Neural crest cell (in vitro differentiated cells): ENCODE data around the gene KLF6. TPM values are rescaled to one million over a fixed set of nuclear protein-coding genes. Genes with fewer than 3 reads are reported as not detected.

Experiments used
- DNase-seq: peaks from one replicate; pipeline ENCODE4 v3.0.0; 2021; ENCODE audit warnings: low read depth, mixed read lengths, low spot score
- H3K27ac Mint-ChIP-seq: one replicate; pipeline ENCODE4 v1.8.0; 2021; ENCODE audit warnings: mild to moderate bottlenecking, mixed read lengths; ENCODE audit not compliant: unreplicated experiment
- H3K27me3 Mint-ChIP-seq: 2 replicates; pipeline ENCODE4 v1.8.0; 2021; ENCODE audit warnings: low read depth, mild to moderate bottlenecking, mixed read lengths
- H3K36me3 Mint-ChIP-seq: 2 replicates; pipeline ENCODE4 v1.8.0; 2021; ENCODE audit warnings: low read depth, mild to moderate bottlenecking, mixed read lengths
- H3K4me1 Mint-ChIP-seq: 2 replicates; pipeline ENCODE4 v1.8.0; 2021; ENCODE audit warnings: mixed read lengths
- H3K4me3 Mint-ChIP-seq: one replicate; pipeline ENCODE4 v1.8.0; 2021; ENCODE audit warnings: mild to moderate bottlenecking, mixed read lengths
- H3K9me3 Mint-ChIP-seq: 2 replicates; pipeline ENCODE4 v1.8.0; 2021; ENCODE audit warnings: mixed read lengths
- CTCF ChIP-seq: fragments of 200-600 bp; sonication (generic); conservative IDR thresholded peaks from 2 replicates; pipeline ENCODE4 v1.5.0; 2021; ENCODE audit warnings: antibody characterized with exemption, mild to moderate bottlenecking
- total RNA-seq: library from RNA; stranded (reverse); gene quantifications from 2 replicates; pipeline ENCODE4 v1.2.1, GENCODE V29; 2021

The KLF6 gene
- total RNA-seq, 1 donor from 2014 or later, result 38.6 TPM

GRCh38 chr10:3774814-3775695 is 10.0 kb downstream of the KLF6 start:
- DNase-seq, result no peak
- Mint-ChIP-seq H3K27ac (no peak overlapping the region), H3K4me3 (peak overlapping the region; percentile 29)

GRCh38 chr10:3774018-3774813 is 10.8 kb downstream of the KLF6 start:
- TF ChIP-seq CTCF, result no peak
- Mint-ChIP-seq H3K27ac (no peak overlapping the region), H3K4me3 (no peak overlapping the region), H3K4me1 (peaks cover 18% of the 10 kb centered on the region), H3K9me3 (no peaks in the 10 kb centered on the region), H3K36me3 (peaks cover 32% of the 10 kb centered on the region), H3K27me3 (no peaks in the 10 kb centered on the region)
- DNase-seq, result no peak

More at GRCh38 chr10:3774814-3775695, 10.0 kb downstream of the KLF6 start:
- peaks cover 21% of the 10 kb centered on the region for H3K4me1 Mint-ChIP-seq
- peaks cover 35% of the 10 kb centered on the region for H3K36me3 Mint-ChIP-seq
- no peaks in the 10 kb centered on the region for H3K27me3 Mint-ChIP-seq
- H3K9me3 Mint-ChIP-seq, result no peaks in the 10 kb centered on the region
- TF ChIP-seq CTCF, result no peak

GRCh38 chr10:3773460-3774017 is 11.5 kb downstream of the KLF6 start:
- peaks cover 26% of the 10 kb centered on the region for H3K36me3 Mint-ChIP-seq
- no peaks in the 10 kb centered on the region for H3K9me3 Mint-ChIP-seq
- no peaks in the 10 kb centered on the region for H3K27me3 Mint-ChIP-seq
- DNase-seq, result no peak
- H3K27ac Mint-ChIP-seq, result no peak overlapping the region
- TF ChIP-seq CTCF, result no peak
- H3K4me1 Mint-ChIP-seq, result peaks cover 12% of the 10 kb centered on the region
- H3K4me3 Mint-ChIP-seq, result no peak overlapping the region

- Mint-ChIP-seq H3K27me3 (no peaks in the 10 kb centered on the region), H3K4me1 (peaks cover 11% of the 10 kb centered on the region), H3K36me3 (peaks cover 19% of the 10 kb centered on the region), H3K4me3 (no peak overlapping the region), H3K27ac (no peak overlapping the region), H3K9me3 (no peaks in the 10 kb centered on the region)
- DNase-seq, result no peak
- no peak for TF ChIP-seq CTCF
Observed at GRCh38 chr10:3772361-3773171, 12.4 kb downstream of the KLF6 start.

GRCh38 chr10:3770611-3771110 is 14.3 kb downstream of the KLF6 start:
- Mint-ChIP-seq H3K4me3 (no peak overlapping the region), H3K9me3 (no peaks in the 10 kb centered on the region), H3K27me3 (no peaks in the 10 kb centered on the region), H3K4me1 (peaks cover 9% of the 10 kb centered on the region), H3K27ac (no peak overlapping the region), H3K36me3 (peaks cover 7% of the 10 kb centered on the region)
- TF ChIP-seq CTCF, result no peak
- no peak for DNase-seq
